ENCODE results near the gene EXOC1.

DNA sequence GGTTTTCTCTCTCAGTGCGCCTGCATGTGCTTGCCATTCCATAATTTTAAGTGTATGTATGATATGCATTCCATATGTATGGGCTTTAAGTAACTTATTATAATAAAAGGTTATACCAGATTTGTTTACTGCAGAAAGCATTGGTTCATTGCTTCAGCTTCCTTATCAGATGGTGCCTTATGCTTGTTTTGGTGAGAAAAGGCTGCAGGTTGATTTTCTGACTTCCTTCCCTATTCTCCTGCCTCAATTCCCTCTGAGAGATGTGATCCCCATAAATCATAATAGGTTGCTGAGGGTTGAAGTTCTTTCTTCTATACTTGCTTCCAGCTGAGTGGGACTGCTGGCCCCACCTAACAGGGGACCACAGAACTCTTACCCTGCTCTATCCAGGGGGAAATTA, 85.0 kb downstream of the EXOC1 start:
- TF ChIP-seq, protein P1, sequence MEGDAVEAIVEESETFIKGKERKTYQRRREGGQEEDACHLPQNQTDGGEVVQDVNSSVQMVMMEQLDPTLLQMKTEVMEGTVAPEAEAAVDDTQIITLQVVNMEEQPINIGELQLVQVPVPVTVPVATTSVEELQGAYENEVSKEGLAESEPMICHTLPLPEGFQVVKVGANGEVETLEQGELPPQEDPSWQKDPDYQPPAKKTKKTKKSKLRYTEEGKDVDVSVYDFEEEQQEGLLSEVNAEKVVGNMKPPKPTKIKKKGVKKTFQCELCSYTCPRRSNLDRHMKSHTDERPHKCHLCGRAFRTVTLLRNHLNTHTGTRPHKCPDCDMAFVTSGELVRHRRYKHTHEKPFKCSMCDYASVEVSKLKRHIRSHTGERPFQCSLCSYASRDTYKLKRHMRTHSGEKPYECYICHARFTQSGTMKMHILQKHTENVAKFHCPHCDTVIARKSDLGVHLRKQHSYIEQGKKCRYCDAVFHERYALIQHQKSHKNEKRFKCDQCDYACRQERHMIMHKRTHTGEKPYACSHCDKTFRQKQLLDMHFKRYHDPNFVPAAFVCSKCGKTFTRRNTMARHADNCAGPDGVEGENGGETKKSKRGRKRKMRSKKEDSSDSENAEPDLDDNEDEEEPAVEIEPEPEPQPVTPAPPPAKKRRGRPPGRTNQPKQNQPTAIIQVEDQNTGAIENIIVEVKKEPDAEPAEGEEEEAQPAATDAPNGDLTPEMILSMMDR (IDR thresholded peaks at IDR 0.05), result no peak
- no peak for TF ChIP-seq POLR2A (IDR thresholded peaks at IDR 0.05)
- TF ChIP-seq POLR2AphosphoS5 (IDR thresholded peaks at IDR 0.05), result no peak

All from transverse colon (tissue), 4 donors.